HG03469 (cell line): ENCODE results near the gene SH2D3A.
"Not testable (repeated sequence)": the region's sequence is repeated elsewhere in the genome, so short reads cannot be mapped to it uniquely, and the experiment has no call there.

Source experiments
- ATAC-seq: cut with Tn5 transposase; IDR thresholded peaks from one replicate; pipeline ENCODE4 v1.9.1; 2021; ENCODE audit warnings: mild to moderate bottlenecking, moderate library complexity, moderate number of reproducible peaks; ENCODE audit not compliant: unreplicated experiment

SH2D3A gene

DNA sequence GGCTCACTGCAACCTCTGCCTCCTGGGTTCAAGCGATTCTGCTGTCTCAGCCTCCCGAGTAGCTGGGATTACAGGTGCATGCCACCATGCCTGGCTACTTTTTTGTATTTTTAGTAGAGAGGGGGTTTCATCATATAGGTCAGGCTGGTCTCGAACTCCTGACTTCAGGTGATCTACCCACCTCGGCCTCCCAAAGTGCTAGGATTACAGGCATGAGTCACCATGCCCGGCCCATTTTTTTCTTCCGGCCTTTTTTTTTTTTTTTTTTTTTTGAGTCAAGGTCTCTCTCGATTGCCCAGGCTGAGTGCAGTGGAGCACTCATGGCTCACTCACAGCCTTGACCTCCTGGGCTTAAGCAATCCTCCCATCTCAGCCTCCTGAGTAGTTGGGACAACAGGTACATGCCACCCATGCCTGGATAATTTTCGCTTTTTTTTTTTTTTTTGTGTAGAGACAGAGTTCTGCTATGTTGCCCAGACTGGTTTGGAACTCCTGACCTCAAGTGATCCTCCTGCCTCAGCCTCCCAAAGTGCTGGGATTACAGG is 4.9 kb downstream of the SH2D3A start:
- not testable (repeated sequence) for ATAC-seq

DNA sequence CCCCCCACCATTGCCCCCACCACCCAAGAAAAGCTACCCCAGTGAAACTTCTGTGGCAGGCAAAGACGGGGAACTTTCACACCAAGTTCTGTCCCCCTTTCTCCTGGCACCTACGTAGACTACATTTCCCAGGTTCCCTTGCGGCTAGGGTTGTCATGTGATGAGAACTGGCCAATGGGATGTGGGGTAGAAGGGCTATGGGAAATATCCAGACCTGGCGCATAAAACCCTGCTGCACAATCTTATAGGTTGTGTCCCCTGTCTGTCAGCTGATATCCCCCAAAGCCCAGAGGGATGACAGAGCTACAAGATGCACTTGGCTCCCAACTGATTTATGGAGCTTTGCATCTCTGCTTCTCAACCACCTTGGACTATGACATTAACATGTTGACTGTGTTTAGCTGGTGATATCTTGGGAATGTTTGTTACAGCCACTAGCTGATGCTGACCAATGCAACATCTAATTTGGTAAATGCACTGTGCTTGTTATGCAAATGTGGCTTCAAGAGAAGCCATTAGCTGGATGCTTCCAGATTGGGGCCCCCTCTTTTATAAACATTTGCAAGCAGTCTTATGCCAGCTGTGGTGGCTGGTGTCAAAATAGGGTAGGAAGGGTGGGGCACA is 6.1 kb downstream of the SH2D3A start:
- no peak for ATAC-seq

DNA sequence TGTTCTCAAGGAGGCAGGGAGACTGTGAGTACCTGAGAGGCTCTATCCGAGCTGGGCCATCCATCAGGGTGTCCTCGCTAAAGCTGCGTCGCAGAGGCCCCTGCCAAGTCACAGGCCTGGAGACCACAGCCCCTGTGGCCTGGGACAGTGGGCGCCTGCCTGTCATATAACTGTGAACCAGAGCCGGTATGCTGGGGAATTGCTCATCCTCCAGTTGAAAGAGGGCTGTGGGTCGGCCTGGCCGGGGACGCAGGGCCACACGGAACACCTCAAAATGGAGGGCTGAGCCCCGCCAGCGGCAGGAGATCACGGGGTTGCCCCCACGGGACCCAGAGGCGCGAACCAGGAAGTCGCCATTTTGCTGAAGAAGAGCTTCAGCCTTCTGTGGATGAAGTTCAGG is 6.6 kb downstream of the SH2D3A start:
- no peak for ATAC-seq

DNA sequence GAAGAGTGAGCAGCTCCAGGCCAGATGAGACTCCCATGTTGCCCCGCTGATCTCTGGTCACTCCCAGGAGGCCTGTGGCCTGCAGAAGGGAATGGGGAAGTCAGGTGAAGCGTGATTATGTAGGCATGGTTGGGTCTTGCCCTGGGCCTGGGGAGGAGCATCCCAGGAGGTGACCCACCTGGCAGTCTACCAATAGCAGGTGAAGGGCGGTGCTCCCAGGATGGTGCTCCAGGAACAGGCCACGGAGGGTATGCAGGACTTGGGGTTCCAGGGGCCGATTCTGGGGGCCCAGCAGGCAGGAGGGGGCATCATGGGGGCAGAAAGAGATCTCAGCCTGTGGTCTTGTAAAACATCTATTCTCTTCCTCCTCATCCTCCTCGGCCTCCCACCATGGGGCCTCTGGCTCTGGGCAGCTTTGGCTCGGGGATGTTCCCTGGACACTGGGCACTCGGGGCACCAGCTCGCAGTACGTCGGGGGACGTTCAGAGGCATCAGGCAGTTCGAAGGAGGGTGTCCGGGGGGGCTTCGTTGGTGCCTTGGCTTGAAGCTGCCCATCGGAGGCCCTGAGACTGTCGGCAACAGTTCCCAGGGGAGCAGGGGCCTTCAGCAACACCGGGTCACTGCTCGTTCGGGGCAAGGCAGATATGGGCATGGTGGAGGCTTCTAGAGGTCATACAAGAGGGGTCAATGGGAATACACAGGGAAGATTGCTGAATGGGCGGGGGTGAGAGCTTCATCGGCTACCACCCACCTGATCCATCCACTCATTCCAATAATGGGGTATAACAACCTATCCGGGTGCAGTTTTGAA is 12.4 kb downstream of the SH2D3A start:
- no peak for ATAC-seq

DNA sequence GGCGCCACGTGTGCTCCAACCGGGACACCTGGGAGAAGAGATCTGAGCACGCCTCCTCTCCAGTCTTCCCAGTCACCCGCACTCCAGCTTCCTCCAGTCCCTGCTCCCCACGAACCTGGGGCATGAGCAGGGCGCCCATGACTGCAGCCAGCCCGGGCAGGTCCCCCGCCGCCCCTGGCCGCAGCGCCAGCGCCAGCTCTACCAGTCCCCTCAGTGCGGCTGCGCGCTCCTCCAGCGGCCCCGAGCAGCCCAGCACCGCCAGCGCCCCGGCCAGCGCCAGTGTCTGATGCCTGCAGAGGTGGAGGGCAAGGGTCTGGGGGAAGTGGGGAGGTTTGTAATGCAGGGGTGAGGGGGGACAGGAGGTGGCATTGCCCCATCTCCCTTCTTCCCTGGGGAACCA is 13.1 kb downstream of the SH2D3A start:
- ATAC-seq = no peak

DNA sequence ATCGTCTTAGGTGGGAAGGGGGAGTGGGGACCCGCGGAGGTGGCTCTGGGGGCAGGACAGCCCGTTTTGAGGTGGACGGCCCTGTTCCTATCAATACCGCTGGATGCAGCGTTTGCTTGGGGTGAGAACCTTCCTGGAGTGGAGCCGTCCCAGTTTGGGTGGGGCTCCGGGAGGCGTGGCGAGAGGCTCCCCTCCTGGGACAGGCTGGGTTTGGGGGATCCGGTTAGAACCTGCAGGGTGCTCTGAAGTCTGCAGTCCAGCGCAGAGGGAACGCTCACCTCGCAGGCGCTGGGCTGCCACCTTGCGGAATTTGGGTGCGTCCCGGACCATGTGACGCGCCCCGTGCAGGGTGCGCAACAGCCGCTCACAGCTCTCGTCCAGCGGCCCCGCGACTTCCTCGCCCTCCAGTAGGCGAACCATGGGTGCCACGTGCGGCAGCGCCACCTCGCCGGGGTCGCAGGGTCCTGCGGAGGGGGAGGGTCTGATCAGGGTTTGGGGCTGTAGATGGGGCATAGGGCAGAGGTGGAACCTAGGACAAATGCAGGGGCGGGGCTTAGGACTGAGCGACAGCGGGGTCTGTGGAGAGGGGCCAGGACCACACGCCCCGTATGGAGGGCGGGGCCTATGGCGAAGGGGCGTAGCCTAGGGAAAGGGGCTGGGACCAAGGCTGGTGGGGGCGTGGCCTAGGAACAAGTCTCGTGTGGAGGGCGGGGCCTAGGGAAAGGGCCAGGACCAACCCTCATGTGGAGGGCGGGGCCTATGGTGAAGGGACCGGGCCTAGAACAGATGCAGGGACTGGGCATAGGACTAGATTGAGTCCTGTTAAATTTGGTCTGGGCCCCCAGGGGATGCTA is 13.8 kb downstream of the SH2D3A start:
- ATAC-seq = peak; percentile 47

DNA sequence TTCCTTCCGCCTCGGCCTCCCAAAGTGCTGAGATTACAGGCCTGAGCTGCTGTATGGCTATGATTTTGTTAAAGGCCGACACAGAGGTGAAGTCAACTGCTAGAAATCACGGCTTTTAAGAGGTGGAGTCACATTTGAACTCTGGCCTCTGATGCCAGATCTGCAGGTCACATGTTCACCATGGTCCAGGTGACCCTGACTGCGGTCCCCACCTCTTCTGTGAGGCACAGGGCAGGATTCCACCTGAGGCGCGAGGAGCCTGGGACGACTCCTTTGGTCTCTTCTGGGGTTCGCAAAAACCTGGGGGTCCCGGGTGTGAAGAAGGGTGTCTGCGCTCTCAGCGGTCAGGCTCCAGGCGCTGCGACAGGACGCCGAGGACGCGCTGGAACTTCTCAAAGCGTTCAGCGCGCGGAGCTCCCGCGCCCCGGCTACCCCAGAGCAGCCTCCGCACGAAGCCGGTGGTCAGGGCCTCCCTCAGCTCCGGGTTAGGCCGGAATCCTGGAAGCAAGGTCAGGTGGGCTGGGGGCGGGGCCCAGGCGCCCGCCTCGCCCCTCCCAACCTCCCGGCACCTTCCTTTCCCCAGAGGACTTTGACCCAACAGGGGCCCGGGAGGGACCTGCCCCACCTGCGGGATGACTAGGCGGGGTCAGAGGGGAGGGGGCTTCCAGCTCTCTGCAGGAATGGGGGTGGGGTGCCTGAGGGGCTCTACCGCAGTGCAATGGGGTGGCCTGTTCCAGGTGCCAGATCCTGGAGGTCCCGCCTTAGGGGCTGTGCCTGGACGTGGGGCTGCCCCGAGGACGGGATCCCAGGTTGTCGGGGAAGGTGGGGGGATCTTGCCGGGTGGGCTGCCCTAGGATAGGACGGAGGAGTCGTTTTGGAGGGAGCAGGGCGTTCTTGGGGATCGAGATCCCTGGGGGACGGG is 14.7 kb downstream of the SH2D3A start:
- no peak for ATAC-seq

DNA sequence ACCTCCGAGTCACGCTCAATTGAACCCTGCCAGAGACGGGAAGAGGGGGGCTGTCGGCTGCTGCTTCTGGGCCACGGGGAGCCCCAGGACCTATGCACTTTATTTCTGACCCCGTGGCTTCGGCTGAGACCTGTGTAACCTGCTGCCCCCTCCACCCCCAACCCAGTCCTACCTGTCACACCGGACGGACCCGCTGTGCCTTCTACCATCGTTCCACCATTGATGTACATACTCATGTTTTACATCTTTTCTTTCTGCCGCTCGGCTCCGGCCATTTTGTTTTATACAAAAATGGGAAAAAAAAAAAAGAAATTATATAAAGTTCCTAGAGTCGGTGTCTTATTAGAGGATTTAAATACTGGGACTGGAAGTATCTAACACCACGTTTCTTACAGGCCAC is 16.0 kb downstream of the SH2D3A start:
- no peak for ATAC-seq

DNA sequence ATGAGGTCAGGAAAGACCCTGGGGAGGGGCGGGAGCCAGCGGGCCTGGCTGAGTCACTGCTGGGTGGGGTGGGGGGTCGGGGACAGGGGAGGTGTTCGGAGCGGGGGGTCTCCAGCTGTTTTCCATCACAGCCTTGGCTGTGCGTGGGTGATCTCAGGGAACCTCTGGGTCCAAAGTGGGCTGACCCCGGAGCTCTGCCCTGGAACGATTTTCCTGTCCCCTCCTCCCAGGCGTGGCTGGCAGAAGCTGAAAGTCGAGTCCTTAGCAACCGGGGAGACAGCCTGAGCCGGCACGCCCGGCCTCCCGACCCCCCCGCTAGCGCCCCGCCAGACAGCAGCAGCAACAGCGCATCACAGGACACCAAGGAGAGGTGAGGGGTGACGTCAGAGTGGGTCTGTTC is 17.2 kb downstream of the SH2D3A start:
- no peak for ATAC-seq

DNA sequence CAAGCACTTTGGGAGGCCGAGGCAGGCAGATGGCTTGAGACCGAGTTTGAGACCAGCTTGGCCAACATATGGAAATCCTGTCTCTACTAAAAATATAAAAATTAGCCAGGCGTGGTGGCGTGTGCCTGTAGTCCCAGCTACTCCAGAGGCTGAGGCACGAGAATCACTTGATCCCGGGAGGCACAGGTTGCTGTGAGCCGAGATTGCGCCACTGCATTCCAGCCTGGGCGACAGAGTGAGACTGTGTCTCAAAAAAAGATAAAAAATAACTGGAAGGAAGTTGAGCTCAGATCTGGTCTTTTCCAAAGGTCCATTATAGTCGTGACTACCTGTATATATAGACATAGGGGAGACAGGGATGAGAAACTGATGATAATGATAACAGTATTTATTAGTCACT is 18.7 kb downstream of the SH2D3A start:
- not testable (repeated sequence) for ATAC-seq

DNA sequence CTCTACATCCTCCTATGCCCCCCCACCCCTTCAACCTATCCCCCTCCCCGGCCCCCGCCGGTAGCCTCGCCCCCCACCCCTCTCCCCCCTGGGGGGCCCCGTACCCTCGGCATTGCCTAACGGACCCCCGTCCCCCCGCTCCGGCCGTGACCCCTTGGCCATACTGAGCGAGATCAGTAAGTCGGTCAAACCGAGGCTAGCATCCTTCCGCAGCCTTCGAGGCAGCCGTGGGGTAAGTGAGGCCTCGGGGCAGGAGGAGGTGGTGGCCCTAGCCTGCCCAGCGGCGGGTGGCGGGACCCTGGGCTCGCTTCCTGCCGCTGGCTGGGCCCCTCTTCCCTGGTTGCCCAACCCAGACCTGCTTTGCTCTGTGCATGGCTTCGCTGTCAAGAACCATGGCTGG is 21.3 kb downstream of the SH2D3A start:
- no peak for ATAC-seq

DNA sequence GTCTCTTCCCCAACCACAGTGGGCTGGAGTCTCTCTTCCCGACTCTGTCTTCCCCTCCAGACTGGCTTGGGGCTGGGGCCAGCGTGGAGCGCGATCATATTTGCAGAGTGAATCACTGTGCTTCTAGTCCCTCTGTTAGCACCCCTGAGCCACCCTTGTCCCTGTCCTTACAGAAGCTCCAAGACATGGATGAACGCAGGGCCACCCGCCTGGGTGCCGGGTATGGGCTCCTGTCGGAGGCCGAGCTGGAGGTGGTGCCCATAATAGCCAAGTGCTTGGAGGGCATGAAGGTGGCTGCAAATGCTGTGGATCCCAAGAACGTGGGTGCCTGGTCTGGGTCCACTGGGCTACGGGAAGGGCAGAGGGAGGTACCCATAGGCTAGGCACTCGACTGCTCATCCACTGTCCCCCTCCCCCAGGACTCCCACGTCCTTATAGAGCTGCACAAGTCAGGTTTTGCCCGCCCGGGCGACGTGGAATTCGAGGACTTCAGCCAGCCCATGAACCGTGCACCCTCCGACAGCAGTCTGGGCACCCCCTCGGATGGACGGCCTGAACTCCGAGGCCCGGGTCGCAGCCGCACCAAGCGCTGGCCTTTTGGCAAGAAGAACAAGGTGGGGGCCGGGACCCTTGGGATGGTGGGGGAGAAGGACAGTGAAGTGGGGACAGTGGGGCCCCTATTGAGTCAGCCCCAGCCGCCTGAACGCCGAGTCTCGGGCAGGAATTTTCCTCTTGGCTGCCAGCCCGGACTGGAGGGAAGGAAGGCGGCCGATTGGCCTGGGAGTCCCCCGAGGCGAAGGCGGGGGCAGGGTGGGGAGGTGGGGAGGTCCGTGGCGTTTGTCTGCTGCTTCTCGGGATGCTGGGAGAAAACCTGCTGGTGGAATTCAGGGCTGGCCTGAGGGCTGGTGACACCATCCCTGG is 22.6 kb downstream of the SH2D3A start:
- ATAC-seq = no peak

DNA sequence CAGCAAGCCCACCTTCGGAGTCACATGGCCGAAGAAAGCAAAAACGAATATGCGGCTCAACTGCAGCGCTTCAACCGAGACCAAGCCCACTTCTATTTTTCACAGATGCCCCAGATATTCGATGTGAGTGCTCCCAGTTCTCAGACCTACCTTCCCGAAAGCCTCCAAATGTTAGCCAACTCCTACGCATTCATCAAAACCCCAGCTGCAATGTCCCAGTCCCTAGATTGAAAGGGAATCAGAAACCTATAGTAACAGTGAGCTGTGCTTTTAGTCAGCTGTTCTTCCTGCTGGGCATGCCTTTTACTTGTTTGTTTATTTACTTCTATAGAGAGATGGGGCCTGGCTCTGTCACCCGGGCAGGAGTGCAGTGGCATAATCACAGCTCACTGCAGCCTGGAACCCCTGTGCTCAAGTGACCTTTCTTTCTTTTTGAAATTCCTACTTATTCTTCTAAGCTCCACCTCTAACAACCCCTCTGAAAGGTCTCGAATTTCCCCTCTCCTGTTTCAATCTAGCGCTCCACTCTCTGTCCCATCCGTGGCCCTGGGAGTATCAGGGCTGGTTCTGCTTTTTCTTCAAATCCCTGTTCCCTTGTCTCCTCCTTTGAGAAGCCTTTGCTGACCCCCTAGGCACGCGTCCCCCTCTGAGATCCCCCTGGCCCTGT is 23.4 kb downstream of the SH2D3A start:
- ATAC-seq = no peak

DNA sequence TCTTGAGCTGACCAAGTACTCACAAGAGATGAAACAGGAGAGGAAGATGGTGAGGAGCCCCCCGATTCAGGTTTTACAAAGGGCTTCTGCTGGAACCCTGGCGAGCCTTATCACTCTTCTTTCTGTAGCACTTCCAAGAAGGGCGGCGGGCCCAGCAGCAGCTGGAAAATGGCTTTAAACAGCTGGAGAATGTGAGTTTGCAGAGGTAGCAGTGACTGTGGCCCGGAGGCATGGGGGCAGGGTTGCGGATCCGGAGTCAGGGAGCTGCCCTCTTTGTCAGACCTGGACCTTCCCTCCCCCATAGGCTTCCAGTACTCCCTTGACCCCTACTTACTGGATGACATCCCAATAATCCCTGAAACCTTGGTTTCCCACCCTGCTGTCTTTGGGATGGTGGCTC is 24.2 kb downstream of the SH2D3A start:
- ATAC-seq = no peak

DNA sequence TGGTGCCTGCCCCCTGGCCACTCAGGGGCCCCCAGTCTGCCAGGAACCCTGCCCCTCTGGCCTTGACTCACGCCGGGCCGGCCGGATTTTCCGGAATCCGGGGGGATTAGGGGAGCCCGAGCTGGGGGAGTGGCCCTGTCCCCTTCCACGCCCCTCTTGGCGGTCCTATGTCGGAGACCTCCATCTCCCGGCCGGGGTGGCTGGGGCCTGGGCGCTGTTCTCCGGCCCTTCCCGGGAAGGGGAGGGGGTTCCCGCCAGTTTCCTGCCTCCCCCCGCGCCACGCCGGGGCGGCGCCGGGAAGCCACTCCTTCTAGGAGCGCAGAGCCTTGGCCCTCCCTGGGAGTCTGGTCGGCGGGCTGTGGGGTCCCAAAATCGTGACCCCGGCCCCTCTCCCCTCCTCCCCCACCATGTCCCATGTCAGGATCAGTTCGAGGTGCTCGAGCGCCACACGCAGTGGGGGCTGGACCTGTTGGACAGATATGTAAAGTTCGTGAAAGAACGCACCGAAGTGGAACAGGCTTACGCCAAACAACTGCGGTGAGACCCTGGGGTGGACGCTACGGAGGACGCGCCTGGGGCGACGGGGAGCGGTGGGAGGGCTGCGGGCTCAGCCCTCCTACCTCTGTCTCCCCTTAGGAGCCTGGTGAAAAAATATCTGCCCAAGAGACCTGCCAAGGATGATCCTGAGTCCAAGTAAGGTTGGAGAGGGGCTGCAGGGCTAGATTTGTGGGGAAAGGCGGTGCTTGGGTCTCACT is 26.5 kb downstream of the SH2D3A start:
- ATAC-seq = no peak

DNA sequence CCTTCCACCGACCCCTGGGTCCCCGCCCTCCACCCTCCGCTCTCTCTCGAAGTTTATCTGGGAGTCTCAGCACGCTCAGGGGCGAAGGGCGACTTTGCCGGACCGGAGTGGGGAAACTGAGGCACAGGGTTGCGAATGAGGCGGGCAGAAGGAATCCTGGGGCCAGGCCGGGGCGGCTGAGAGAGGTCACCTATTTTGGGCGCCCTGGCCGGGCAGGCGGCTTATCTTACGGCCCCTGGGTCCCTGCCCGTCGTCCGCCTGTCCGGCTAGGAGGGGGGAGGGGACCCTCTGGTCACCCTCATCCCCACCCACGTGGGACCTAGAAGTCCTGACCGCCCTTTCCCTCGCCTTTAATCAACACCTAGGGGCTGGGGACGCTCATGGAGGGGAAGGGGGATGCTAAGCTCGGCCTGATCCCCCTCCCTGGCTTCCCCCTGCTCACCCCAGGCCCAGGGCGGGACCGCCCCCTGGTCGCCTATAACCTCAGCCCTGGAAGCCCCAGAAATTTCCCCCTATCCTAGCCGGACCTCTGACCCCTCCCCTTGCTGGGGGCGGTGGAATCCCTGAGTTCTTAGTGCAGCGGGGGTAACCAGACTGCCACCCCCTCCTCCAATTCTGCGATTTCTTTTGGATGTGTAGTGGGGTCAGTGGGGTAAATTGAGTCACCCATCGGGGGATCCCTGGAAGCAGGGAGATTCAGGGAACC is 27.2 kb downstream of the SH2D3A start:
- no peak for ATAC-seq

DNA sequence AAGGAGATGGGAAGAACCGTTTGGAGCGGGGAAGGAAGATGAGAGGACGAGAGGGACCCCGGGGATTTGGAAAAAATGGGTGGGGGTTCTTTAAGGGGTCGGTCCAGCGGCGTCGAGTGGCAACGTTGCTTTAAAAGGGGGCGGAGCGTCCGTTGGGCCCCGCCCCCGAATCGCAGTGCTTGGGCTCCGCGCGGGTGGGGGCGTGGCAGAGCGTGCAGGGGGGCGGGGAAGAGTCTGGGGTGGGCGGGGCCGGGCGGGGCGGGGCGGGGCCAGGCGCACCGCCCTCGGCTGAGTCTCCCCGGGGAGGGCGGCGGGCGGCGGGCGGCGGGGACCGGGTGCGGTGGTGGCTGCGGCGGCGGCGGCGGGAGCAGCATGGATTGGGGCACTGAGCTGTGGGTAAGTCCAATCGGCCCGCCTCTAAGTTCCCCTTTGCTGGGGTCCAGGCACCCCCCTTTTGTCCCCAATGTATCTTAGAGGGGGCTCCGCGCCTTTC is 27.8 kb downstream of the SH2D3A start, which contains the start of gene TRIP10:
Gene TRIP10, plus strand, starts transcription at position 291 of the 493 bp plus-strand sequence. Its CDS starts 82 bp downstream, at position 373.
- ATAC-seq = no peak
